Peyer's patch (tissue), 4 donors: ENCODE results near the gene ATP5PO.

Experiments
- CTCF ChIP-seq, 6 experiments: fragments of 450-650 bp in 4 of 6; fragments of 200-600 bp in 2 of 6; sonication (generic) in 1 of 6; IDR thresholded peaks; one replicate each; pipeline ENCODE4 v1.5.1; 2017 to 2019; ENCODE audit warnings: antibody characterized with exemption in 6 of 6, mild to moderate bottlenecking in 3 of 6, moderate library complexity in 1 of 6
- POLR2A ChIP-seq, 2 donors: fragments of 450-650 bp; IDR thresholded peaks; one replicate each; pipeline ENCODE4 v1.5.1; 2017; ENCODE audit warnings: antibody characterized with exemption in 2 of 2, mild to moderate bottlenecking in 2 of 2, moderate library complexity in 2 of 2

GRCh38 chr21:33884376-33885171 lies 31.0 kb downstream of the ATP5PO start:
- no peak for TF ChIP-seq CTCF (IDR thresholded peaks at IDR 0.05)
- TF ChIP-seq POLR2A (IDR thresholded peaks at IDR 0.05), result no peak
